Central memory CD8-positive, alpha-beta T cell (primary cell): Measurements from ENCODE around the gene IL1RAPL1.

Source experiments
- ATAC-seq: fragments of 150-1000 bp; cut with Tn5 transposase; replicated peaks from 2 replicates; pipeline ENCODE4 v1.10.0; 2022; ENCODE audit warnings: mild to moderate bottlenecking, moderate FRiP score, moderate number of reproducible peaks; ENCODE audit not compliant: poor library complexity, severe bottlenecking; ENCODE audit errors: extremely low read depth
- DNase-seq, 2 donors: peaks; one replicate each; pipeline ENCODE4 v3.0.0; 2021; ENCODE audit warnings: low spot score in 2 of 2
- H3K27ac Mint-ChIP-seq: one replicate; pipeline ENCODE4 v1.8.0; 2022; ENCODE audit warnings: low read depth, mild to moderate bottlenecking, moderate library complexity, mixed read lengths
- H3K27me3 Mint-ChIP-seq: one replicate; pipeline ENCODE4 v1.8.0; 2022; ENCODE audit warnings: mixed read lengths
- H3K36me3 Mint-ChIP-seq: one replicate; pipeline ENCODE4 v1.8.0; 2022; ENCODE audit warnings: mild to moderate bottlenecking, moderate library complexity, mixed read lengths; ENCODE audit not compliant: insufficient read depth
- H3K4me1 Mint-ChIP-seq: one replicate; pipeline ENCODE4 v1.8.0; 2022; ENCODE audit warnings: mixed read lengths
- H3K4me3 Mint-ChIP-seq: one replicate; pipeline ENCODE4 v1.8.0; 2022; ENCODE audit warnings: mild to moderate bottlenecking, moderate library complexity, mixed read lengths
- H3K9me3 Mint-ChIP-seq: one replicate; pipeline ENCODE4 v1.8.0; 2022; ENCODE audit warnings: mixed read lengths

The IL1RAPL1 gene

DNA sequence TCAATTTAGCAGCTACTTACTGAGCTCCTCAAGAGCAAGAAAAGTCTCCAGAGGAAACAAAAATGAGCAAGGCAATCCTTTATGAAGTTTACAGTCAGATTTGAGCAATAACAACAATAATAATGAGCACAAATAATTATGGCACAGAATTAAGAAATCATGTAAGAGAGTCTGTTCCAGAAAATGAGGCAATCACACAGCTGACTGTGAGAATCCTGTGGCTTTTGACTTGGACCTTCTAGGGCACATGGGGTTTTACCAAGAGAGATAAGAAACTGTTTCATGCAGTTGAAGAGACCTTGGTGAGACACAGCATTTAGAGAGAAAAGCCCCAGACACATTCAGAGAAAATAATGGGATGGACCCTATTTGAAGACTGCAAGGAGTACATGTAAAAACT, 1265.5 kb downstream of the IL1RAPL1 start:
- Mint-ChIP-seq H3K27ac (no peak overlapping the region), H3K27me3 (no peaks in the 10 kb centered on the region), H3K4me3 (no peak overlapping the region), H3K36me3 (no peaks in the 10 kb centered on the region), H3K4me1 (no peaks in the 10 kb centered on the region), H3K9me3 (peaks cover 4% of the 10 kb centered on the region)
- DNase-seq (no peak), ATAC-seq (no peak)

DNA sequence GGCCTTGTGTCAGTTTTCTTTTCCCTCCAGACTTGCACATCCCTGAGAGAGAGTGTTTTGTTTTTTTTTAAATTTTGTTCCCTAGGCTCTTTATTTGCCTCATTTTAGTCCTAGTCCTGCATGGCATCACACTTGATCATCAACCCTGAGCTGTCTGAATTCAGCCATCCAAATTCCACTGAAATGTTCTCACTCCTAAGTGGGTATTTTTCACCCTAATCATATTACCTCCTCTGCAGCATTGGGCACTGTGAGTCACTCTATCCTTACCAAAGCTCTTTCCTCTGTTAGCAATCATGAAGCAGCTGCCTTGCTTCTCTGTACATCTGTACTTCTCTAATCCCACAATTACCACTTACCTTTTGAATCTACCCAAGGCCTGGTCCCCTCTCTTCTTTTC, 1271.5 kb downstream of the IL1RAPL1 start:
- ATAC-seq, result no peak
- H3K27ac Mint-ChIP-seq, result no peak overlapping the region
- no peaks in the 10 kb centered on the region for H3K27me3 Mint-ChIP-seq
- H3K4me1 Mint-ChIP-seq, result no peaks in the 10 kb centered on the region
- no peaks in the 10 kb centered on the region for H3K36me3 Mint-ChIP-seq
- DNase-seq, result no peak
- H3K9me3 Mint-ChIP-seq, result peaks cover 11% of the 10 kb centered on the region
- no peak overlapping the region for H3K4me3 Mint-ChIP-seq

DNA sequence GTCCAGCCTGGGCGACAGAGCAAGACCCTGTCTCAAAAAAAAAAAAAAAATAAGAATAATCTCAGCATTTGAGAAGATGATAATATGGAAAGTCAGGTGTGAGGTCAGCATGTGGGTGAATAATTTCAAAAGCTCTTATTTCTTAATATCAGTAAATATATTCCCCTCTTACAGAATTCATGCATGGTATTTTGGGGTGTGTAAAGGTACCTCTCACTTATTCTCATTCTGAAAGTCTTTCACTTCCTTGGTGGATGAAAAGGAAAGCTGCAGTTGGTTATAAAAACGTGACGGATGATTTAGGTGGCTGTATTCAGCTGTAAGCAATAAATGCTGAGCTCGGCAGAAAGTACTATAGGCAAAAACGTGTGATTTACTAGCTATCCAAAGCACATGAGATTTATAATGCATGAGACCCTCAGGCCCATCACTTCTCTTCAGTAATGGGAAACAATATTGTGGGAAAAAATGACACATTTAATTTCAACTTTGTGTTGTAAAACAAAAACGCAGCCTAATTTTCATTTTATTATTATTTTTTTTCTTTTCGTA, 1275.0 kb downstream of the IL1RAPL1 start:
- Mint-ChIP-seq H3K4me1 (no peaks in the 10 kb centered on the region), H3K27me3 (no peaks in the 10 kb centered on the region), H3K9me3 (peaks cover 7% of the 10 kb centered on the region), H3K4me3 (no peak overlapping the region), H3K27ac (no peak overlapping the region), H3K36me3 (no peaks in the 10 kb centered on the region)
- ATAC-seq, result no peak
- DNase-seq, result no peak

DNA sequence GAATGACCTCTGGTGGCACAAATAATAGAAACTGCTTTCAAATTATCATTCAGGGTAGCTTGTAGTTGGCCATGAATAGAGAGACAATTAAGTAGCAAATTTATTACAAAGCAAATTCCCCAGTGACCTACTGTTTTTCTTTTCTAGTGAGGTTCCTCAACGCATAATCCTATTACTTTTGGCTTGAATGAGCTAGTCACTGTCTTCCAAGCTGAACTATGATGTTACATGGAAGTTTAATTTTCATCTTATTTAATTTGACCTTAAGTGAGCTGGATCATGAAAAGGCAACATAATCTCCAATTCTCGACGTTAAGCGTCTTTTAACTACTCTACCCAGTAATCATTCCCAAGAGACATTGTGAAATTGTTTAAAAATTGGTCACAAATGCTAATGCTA, 1280.7 kb downstream of the IL1RAPL1 start:
- ATAC-seq (no peak), DNase-seq (no peak)
- Mint-ChIP-seq H3K4me3 (no peak overlapping the region), H3K36me3 (no peaks in the 10 kb centered on the region), H3K4me1 (no peaks in the 10 kb centered on the region), H3K9me3 (no peaks in the 10 kb centered on the region), H3K27me3 (no peaks in the 10 kb centered on the region), H3K27ac (no peak overlapping the region)

DNA sequence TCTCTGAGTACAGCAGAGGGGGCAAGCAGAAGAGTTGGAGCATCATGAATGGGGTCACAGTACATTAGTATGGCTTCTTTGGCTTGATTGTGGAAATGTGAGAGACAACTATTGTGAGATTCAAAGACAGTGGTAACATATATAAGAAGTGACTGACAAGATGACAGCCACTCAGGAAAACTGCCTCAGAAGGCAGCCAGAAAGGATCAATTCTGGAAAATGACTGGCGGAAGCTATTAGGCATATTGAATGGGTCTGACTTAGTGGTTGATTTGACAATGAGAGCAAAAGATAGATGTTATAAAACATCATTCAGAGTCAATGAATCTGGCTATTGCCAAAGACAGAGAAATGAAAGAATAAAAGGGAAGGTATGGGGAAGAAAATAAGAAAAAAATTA, 1282.6 kb downstream of the IL1RAPL1 start:
- Mint-ChIP-seq H3K4me1 (no peaks in the 10 kb centered on the region), H3K36me3 (no peaks in the 10 kb centered on the region), H3K9me3 (no peaks in the 10 kb centered on the region), H3K27me3 (no peaks in the 10 kb centered on the region), H3K4me3 (no peak overlapping the region), H3K27ac (no peak overlapping the region)
- DNase-seq (no peak), ATAC-seq (no peak)

DNA sequence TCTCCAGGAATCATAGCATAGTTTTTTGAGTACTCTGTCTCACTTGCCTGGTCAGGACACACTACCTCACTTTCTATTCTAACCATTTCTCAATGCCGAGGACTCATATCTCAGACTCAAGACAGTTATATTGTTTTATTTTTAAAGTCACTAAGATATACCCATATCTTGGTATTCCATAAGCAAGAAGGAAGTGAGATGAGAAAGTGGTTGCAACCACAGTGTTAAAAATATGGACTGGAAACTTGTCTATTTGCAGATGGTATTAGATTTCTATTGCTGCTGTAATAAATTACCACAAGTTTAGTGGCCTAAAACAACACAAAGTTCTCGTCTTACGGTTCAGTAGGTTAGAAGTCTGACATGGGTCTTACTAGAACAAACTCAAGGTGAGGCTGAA, 1283.4 kb downstream of the IL1RAPL1 start:
- ATAC-seq (no peak), DNase-seq (no peak)
- Mint-ChIP-seq H3K36me3 (no peaks in the 10 kb centered on the region), H3K27me3 (no peaks in the 10 kb centered on the region), H3K9me3 (no peaks in the 10 kb centered on the region), H3K4me1 (no peaks in the 10 kb centered on the region), H3K4me3 (no peak overlapping the region), H3K27ac (no peak overlapping the region)

DNA sequence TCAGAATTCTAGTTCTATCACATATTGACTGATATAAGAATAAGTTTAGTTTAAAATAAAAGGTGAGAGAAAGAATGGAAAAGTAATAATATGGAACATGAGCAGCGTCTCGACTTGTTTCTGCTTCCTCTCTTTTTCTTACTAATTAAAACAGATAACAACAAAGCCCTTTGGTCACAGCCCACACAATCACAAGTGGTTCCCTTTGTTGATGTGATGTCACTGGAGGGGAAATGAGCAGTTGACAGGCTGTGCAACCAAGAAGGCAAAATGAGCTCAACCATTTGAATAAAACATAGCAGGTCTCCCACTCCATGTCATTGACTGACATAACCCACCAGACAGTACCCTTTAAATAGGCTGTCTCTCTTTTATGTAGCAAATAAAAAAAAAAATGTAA, 1285.6 kb downstream of the IL1RAPL1 start:
- H3K27me3 Mint-ChIP-seq, result no peaks in the 10 kb centered on the region
- DNase-seq (no peak), ATAC-seq (no peak)
- no peak overlapping the region for H3K4me3 Mint-ChIP-seq
- no peaks in the 10 kb centered on the region for H3K4me1 Mint-ChIP-seq
- no peaks in the 10 kb centered on the region for H3K36me3 Mint-ChIP-seq
- H3K27ac Mint-ChIP-seq, result no peak overlapping the region
- no peaks in the 10 kb centered on the region for H3K9me3 Mint-ChIP-seq

DNA sequence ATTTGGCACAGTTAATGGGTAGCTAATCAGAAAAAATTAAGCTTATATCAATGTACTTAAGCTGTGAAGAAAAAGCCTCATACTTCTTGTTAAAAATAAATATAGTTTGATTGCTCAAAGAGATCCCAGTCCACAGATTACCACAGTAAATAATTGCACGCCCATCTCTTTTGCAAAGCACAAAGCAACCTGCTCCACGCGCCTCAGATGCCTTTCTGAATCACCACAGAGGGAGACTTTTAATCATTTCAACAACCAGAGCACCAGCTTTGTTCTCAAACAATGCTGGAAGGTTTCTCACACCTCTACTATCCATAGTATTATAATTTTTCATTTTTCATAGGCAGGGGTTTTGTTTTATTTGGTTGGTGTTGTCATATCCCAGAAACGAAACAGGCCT, 1289.5 kb downstream of the IL1RAPL1 start:
- DNase-seq (no peak), ATAC-seq (no peak)
- Mint-ChIP-seq H3K4me3 (no peak overlapping the region), H3K9me3 (no peaks in the 10 kb centered on the region), H3K27ac (no peak overlapping the region), H3K4me1 (no peaks in the 10 kb centered on the region), H3K36me3 (no peaks in the 10 kb centered on the region), H3K27me3 (no peaks in the 10 kb centered on the region)

DNA sequence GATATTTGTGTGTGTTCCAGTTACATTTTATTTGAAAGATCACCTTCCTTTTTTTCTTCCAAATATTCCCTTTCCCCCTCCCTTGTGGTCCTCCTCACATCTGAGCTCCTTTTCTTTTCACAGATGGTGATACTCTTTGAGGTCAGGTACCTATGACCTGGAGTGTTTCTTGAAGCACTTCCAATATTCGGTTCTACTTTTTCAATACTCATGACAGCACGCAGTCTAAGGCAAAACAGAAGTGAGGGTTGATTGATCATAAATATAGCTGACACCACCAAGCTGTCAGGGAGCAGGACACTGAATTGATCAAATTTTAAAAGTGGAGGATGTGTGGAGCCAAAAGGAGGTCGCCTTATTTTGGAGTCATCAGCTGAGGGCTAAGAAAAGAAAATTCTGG, 1293.7 kb downstream of the IL1RAPL1 start:
- Mint-ChIP-seq H3K27me3 (no peaks in the 10 kb centered on the region), H3K9me3 (peaks cover 13% of the 10 kb centered on the region), H3K27ac (no peak overlapping the region), H3K4me1 (no peaks in the 10 kb centered on the region), H3K4me3 (no peak overlapping the region), H3K36me3 (no peaks in the 10 kb centered on the region)
- ATAC-seq (no peak), DNase-seq (no peak)

DNA sequence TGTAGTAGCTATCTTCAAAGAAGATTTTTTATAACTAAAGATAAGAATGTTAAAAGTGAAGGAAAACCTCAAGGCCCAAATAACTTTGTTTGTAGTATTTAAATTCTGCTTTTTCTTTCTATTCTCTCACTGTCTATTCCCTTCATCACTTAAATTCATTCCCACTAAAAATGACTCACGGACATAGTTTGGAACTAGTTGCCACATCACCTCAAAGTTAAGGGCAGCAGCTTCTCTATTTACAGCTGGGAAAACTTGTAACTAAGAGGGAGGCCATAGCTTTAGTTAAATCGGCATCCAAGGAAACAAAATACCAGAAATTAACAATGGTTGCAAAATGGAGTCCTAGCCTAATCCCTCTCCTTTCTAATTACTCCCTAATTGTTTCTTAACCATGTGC, 1302.8 kb downstream of the IL1RAPL1 start:
- Mint-ChIP-seq H3K27ac (no peak overlapping the region), H3K4me3 (no peak overlapping the region), H3K9me3 (peaks cover 4% of the 10 kb centered on the region), H3K27me3 (no peaks in the 10 kb centered on the region), H3K36me3 (no peaks in the 10 kb centered on the region), H3K4me1 (no peaks in the 10 kb centered on the region)
- DNase-seq (no peak), ATAC-seq (no peak)

DNA sequence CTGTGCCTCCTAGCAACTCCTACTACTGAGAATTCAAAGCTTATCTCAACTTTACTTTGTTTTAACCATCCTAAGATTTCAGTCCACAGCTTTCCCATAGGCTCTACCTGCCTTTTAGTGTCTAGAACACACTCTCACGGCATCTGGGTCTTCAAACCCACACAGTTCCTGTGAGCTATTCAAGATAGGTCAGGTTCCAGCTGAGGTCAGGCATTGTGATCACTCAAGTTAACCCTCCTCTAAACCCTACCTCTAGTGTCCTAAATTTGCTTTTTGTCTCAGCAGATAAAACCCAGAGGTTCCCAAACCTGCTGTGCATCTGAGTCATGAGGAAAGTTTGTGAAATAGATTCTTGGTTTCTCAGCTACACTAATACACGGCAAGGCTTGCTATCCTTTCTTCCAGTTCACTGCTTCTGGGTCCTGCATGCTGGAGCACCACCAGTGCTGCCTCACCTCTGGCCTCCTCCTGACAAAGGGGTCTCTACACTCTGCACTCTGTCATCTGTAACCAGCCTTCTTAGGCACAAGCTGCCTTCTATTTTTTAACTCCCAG, 1303.5 kb downstream of the IL1RAPL1 start:
- Mint-ChIP-seq H3K36me3 (no peaks in the 10 kb centered on the region), H3K9me3 (no peaks in the 10 kb centered on the region), H3K4me1 (no peaks in the 10 kb centered on the region), H3K4me3 (no peak overlapping the region), H3K27me3 (no peaks in the 10 kb centered on the region), H3K27ac (no peak overlapping the region)
- ATAC-seq (no peak), DNase-seq (no peak)

DNA sequence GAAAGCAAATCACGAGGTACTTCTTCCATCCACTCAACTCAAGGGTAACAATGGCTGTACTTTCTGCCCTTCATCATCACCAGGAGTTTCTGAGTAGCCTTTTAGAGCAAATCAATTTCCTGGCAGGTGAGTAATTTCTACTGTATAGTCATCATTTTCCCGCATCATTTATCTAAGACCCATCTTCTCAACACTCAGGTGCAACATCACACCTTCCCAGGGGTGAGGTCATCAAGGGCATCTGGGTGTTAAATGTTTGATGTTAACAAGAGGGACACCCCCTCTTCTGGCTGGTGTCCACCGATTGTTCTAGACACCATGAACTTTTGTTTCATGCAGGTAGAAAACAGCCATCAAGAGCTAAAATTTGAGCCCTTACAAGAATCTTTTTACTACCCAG, 1314.8 kb downstream of the IL1RAPL1 start:
- no peak for ATAC-seq
- no peaks in the 10 kb centered on the region for H3K4me1 Mint-ChIP-seq
- H3K9me3 Mint-ChIP-seq, result no peaks in the 10 kb centered on the region
- no peaks in the 10 kb centered on the region for H3K36me3 Mint-ChIP-seq
- DNase-seq, result no peak
- H3K27ac Mint-ChIP-seq, result no peak overlapping the region
- no peaks in the 10 kb centered on the region for H3K27me3 Mint-ChIP-seq
- no peak overlapping the region for H3K4me3 Mint-ChIP-seq

DNA sequence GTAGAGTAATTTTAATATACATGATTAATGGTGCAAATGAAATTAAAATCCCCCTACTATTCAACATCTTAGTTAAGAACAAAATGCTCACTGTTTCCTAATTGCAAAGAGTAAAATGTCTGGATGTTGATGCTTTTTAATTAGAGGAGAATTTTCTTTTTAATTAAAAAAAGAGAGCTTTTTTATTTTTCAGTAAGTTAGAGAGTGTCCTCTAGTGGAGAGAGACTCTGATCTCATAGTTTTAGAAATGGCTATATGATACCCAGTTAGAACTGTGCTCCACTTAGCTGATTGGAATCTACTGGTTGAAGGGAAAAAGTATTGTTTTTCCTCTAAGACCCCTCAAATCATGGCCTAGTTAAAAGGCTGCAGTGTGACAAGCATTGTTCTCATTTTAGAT, 1316.1 kb downstream of the IL1RAPL1 start:
- H3K4me3 Mint-ChIP-seq, result no peak overlapping the region
- DNase-seq, result no peak
- no peaks in the 10 kb centered on the region for H3K36me3 Mint-ChIP-seq
- no peak overlapping the region for H3K27ac Mint-ChIP-seq
- ATAC-seq, result no peak
- H3K9me3 Mint-ChIP-seq, result no peaks in the 10 kb centered on the region
- H3K27me3 Mint-ChIP-seq, result no peaks in the 10 kb centered on the region
- H3K4me1 Mint-ChIP-seq, result no peaks in the 10 kb centered on the region

DNA sequence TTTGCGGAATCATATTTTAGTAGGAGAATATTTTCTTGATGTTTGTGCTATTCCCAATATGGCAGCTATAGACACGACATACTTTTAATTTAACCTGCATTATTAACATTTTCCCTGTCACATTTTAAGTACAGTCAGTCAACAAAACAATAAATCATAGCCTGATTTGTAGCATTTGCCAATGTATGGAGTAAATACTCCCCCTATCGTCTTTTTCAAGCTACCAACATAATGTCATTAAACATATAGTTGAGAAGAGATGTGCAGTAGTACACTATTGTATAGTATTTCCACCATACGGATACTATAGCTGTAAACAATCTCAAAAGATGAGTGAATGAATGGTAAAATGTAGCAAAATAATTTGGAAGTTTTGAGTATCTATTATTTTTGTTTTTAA, 1324.4 kb downstream of the IL1RAPL1 start:
- Mint-ChIP-seq H3K27ac (no peak overlapping the region), H3K4me1 (no peaks in the 10 kb centered on the region), H3K4me3 (no peak overlapping the region), H3K9me3 (peaks cover 5% of the 10 kb centered on the region), H3K27me3 (no peaks in the 10 kb centered on the region), H3K36me3 (no peaks in the 10 kb centered on the region)
- DNase-seq (no peak), ATAC-seq (no peak)
